ENCODE data around the gene DNAH2. TPM values are rescaled to one million over a fixed set of nuclear protein-coding genes. Genes with fewer than 3 reads are reported as not detected.

Gene DNAH2
- total RNA-seq, 1 experiment from 2014 or later: 0.26 TPM

GRCh38 chr17:7852262-7852670 lies 134.7 kb downstream of the DNAH2 start:
- H3K9me3 Mint-ChIP-seq (ENCODE audit: low read depth, unreplicated experiment): no peaks in the 10 kb centered on the region
- H3K4me1 Mint-ChIP-seq (ENCODE audit: low read depth, unreplicated experiment): no peaks in the 10 kb centered on the region
- no peak overlapping the region for H3K4me3 Mint-ChIP-seq (ENCODE audit: low read depth, unreplicated experiment)
- DNase-seq: no peak
- BruUV-seq (replicated peaks): no TSS peak
- CTCF ChIA-PET: no interaction called here
- no peak overlapping the region for H3K27ac Mint-ChIP-seq (ENCODE audit: unreplicated experiment)
- H3K27me3 Mint-ChIP-seq (ENCODE audit: unreplicated experiment): no peaks in the 10 kb centered on the region
- peaks cover 50% of the 10 kb centered on the region for H3K36me3 Mint-ChIP-seq (ENCODE audit: insufficient read depth, unreplicated experiment)
- intact Hi-C loops (cut with micrococcal nuclease; ENCODE audit: unreplicated experiment): loop anchor here (10.0 kb wide), 1 partner anchor 107 kb away; no protein-coding TSS in a partner anchor
- no peak for TF ChIP-seq CTCF (IDR thresholded peaks at IDR 0.05; ENCODE audit: unreplicated experiment)

GRCh38 chr17:7852919-7853690 lies 135.6 kb downstream of the DNAH2 start:
- DNase-seq: no peak
- intact Hi-C loops (cut with micrococcal nuclease; ENCODE audit: unreplicated experiment): loop anchor here (10.0 kb wide), 1 partner anchor 108 kb away; no protein-coding TSS in a partner anchor

GRCh38 chr17:7853691-7854038 lies 136.1 kb downstream of the DNAH2 start:
- Mint-ChIP-seq H3K36me3 (ENCODE audit: insufficient read depth, unreplicated experiment) (peaks cover 41% of the 10 kb centered on the region), H3K4me3 (ENCODE audit: low read depth, unreplicated experiment) (no peak overlapping the region), H3K9me3 (ENCODE audit: low read depth, unreplicated experiment) (no peaks in the 10 kb centered on the region), H3K4me1 (ENCODE audit: low read depth, unreplicated experiment) (no peaks in the 10 kb centered on the region), H3K27ac (ENCODE audit: unreplicated experiment) (no peak overlapping the region), H3K27me3 (ENCODE audit: unreplicated experiment) (no peaks in the 10 kb centered on the region)
- intact Hi-C loops (cut with micrococcal nuclease; ENCODE audit: unreplicated experiment): loop anchor here (10.0 kb wide), 1 partner anchor 109 kb away; no protein-coding TSS in a partner anchor
- no peak for TF ChIP-seq CTCF (IDR thresholded peaks at IDR 0.05; ENCODE audit: unreplicated experiment)
- CTCF ChIA-PET: no interaction called here
- no peak for DNase-seq
- no TSS peak for BruUV-seq (replicated peaks)

More at GRCh38 chr17:7852919-7853690, 135.6 kb downstream of the DNAH2 start:
- H3K4me1 Mint-ChIP-seq (ENCODE audit: low read depth, unreplicated experiment): no peaks in the 10 kb centered on the region
- CTCF ChIA-PET: no interaction called here
- no peak overlapping the region for H3K4me3 Mint-ChIP-seq (ENCODE audit: low read depth, unreplicated experiment)
- H3K27me3 Mint-ChIP-seq (ENCODE audit: unreplicated experiment): no peaks in the 10 kb centered on the region
- BruUV-seq (replicated peaks): no TSS peak
- peaks cover 47% of the 10 kb centered on the region for H3K36me3 Mint-ChIP-seq (ENCODE audit: insufficient read depth, unreplicated experiment)
- no peaks in the 10 kb centered on the region for H3K9me3 Mint-ChIP-seq (ENCODE audit: low read depth, unreplicated experiment)
- no peak overlapping the region for H3K27ac Mint-ChIP-seq (ENCODE audit: unreplicated experiment)
- TF ChIP-seq CTCF (IDR thresholded peaks at IDR 0.05; ENCODE audit: unreplicated experiment): no peak

- H3K27me3 Mint-ChIP-seq (ENCODE audit: unreplicated experiment): no peaks in the 10 kb centered on the region
- intact Hi-C loops (cut with micrococcal nuclease; ENCODE audit: unreplicated experiment): loop anchor here (10.0 kb wide), 1 partner anchor 109 kb away; no protein-coding TSS in a partner anchor
- no peaks in the 10 kb centered on the region for H3K4me1 Mint-ChIP-seq (ENCODE audit: low read depth, unreplicated experiment)
- TF ChIP-seq CTCF (IDR thresholded peaks at IDR 0.05; ENCODE audit: unreplicated experiment): no peak
- DNase-seq: no peak
- CTCF ChIA-PET: no interaction called here
- no peak overlapping the region for H3K27ac Mint-ChIP-seq (ENCODE audit: unreplicated experiment)
- H3K36me3 Mint-ChIP-seq (ENCODE audit: insufficient read depth, unreplicated experiment): peaks cover 40% of the 10 kb centered on the region
- H3K9me3 Mint-ChIP-seq (ENCODE audit: low read depth, unreplicated experiment): no peaks in the 10 kb centered on the region
- H3K4me3 Mint-ChIP-seq (ENCODE audit: low read depth, unreplicated experiment): no peak overlapping the region
- BruUV-seq (replicated peaks): no TSS peak
Measured at GRCh38 chr17:7854078-7854777, 136.7 kb downstream of the DNAH2 start.
